PC-3 (cell line): Measurements from ENCODE around the gene C11orf86. TPM values are rescaled to one million over a fixed set of nuclear protein-coding genes. Genes with fewer than 3 reads are reported as not detected.

Experiments used
- ATAC-seq: fragments of 200-7000 bp; cut with Tn5 transposase; 2 replicates; pipeline ENCODE4 v1.9.1; 2020; ENCODE audit warnings: mild to moderate bottlenecking, moderate library complexity
- BruUV-seq: library from RNA; stranded (reverse); fragments of 400-500 nt; replicated peaks from 2 replicates; lab custom pipeline; 2021; lab: Mats Ljungman, UMichigan
- CTCF ChIA-PET: fragments of 300-600 bp; sonication (Branson Sonifier 250); formaldehyde crosslinking; loops from one replicate; lab custom pipeline; 2022; ENCODE audit warnings: antibody characterized with exemption; lab: Charles Lee
- POLR2A ChIA-PET: fragments of 300-600 bp; sonication (Branson Sonifier 250); formaldehyde crosslinking; loops from one replicate; lab custom pipeline; 2022; ENCODE audit warnings: antibody characterized with exemption; ENCODE audit not compliant: unreplicated experiment; lab: Charles Lee
- DNase-seq: peaks from one replicate; pipeline ENCODE4 v3.0.0-alpha.2; 2015
- H2AFZ ChIP-seq: fragments of 300-600 bp; sonication (generic); 2 replicates; pipeline ENCODE4 v1.6.0; 2016; ENCODE audit warnings: antibody characterized with exemption, low read length
- H3F3A ChIP-seq: fragments of 300-600 bp; sonication (generic); one replicate; pipeline ENCODE4 v1.6.0; 2017; ENCODE audit warnings: antibody characterized with exemption, low read length, control low read depth, mild to moderate bottlenecking; ENCODE audit not compliant: unreplicated experiment
- H3K27ac ChIP-seq: fragments of 300-600 bp; sonication (generic); 2 replicates; pipeline ENCODE4 v1.5.1; 2016; ENCODE audit warnings: mild to moderate bottlenecking, low read length
- H3K27me3 ChIP-seq: fragments of 300-600 bp; sonication (generic); 2 replicates; pipeline ENCODE4 v1.6.1; 2016; ENCODE audit warnings: low read length, mixed read lengths
- H3K36me3 ChIP-seq: fragments of 300-600 bp; sonication (generic); 2 replicates; pipeline ENCODE4 v1.6.1; 2016; ENCODE audit warnings: low read depth, mixed run types, low read length, mixed read lengths
- H3K4me1 ChIP-seq: fragments of 300-600 bp; sonication (generic); 2 replicates; pipeline ENCODE4 v1.5.1; 2016; ENCODE audit warnings: low read length; ENCODE audit not compliant: insufficient read depth
- H3K4me2 ChIP-seq: fragments of 300-600 bp; sonication (generic); 2 replicates; pipeline ENCODE4 v1.6.0; 2016; ENCODE audit warnings: low read length
- H3K4me3 ChIP-seq: fragments of 300-600 bp; sonication (generic); 2 replicates; pipeline ENCODE4 v1.5.1; 2016; ENCODE audit warnings: mild to moderate bottlenecking, low read length, mixed read lengths
- H3K79me2 ChIP-seq: fragments of 300-600 bp; sonication (generic); 2 replicates; pipeline ENCODE4 v1.6.1; 2017; ENCODE audit warnings: low read length, mixed read lengths
- H3K9ac ChIP-seq: fragments of 300-600 bp; sonication (generic); 2 replicates; pipeline ENCODE4 v1.6.0; 2016; ENCODE audit warnings: mild to moderate bottlenecking, low read length
- H3K9me2 ChIP-seq: fragments of 300-600 bp; sonication (generic); replicated peaks from 2 replicates; pipeline ENCODE4 v1.6.1; 2016; ENCODE audit warnings: mixed run types, low read length, mixed read lengths
- H3K9me3 ChIP-seq: fragments of 300-600 bp; sonication (generic); 2 replicates; pipeline ENCODE4 v1.6.1; 2016; ENCODE audit warnings: low read length, mixed read lengths
- H4K20me1 ChIP-seq: fragments of 300-600 bp; sonication (generic); 2 replicates; pipeline ENCODE4 v1.6.1; 2016; ENCODE audit warnings: low read length, mixed read lengths
- CTCF ChIP-seq: fragments of 300-600 bp; sonication (generic); conservative IDR thresholded peaks from 2 replicates; pipeline ENCODE4 v1.5.1; 2017; ENCODE audit warnings: antibody characterized with exemption, low read depth, mild to moderate bottlenecking, low read length
- EZH2 ChIP-seq: fragments of 300-600 bp; sonication (generic); IDR thresholded peaks from one replicate; pipeline ENCODE4 v1.6.1; 2017; ENCODE audit warnings: antibody characterized with exemption, mild to moderate bottlenecking, low read length; ENCODE audit not compliant: unreplicated experiment
- EZH2phosphoT487 ChIP-seq: fragments of 300-600 bp; sonication (generic); IDR thresholded peaks from 2 replicates; pipeline ENCODE4 v1.6.1; 2018; ENCODE audit warnings: mild to moderate bottlenecking, antibody characterized with exemption, low read length, borderline replicate concordance
- intact Hi-C: fragments of 100-400 bp; cut with micrococcal nuclease; formaldehyde crosslinking; loops from 2 replicates; pipeline ENCODE4 v1.9.0; 2023
- total RNA-seq: library from RNA; depleted of rRNA; stranded (reverse); fragments of >200 nt; gene quantifications from 2 replicates; pipeline ENCODE4 v1.2.3, GENCODE V29; 2014

C11orf86 gene
- total RNA-seq, 1 experiment from 2014 or later = not detected

- Histone ChIP-seq H3F3A (no peaks in the 10 kb centered on the region), H3K79me2 (no peaks in the 10 kb centered on the region), H3K4me2 (no peak overlapping the region), H4K20me1 (no peaks in the 10 kb centered on the region), H3K9ac (no peak overlapping the region), H3K36me3 (no peaks in the 10 kb centered on the region), H3K27ac (no peak overlapping the region), H2AFZ (no peak overlapping the region), H3K4me1 (no peaks in the 10 kb centered on the region), H3K9me2 (no peaks in the 10 kb centered on the region), H3K9me3 (no peaks in the 10 kb centered on the region), H3K27me3 (no peaks in the 10 kb centered on the region), H3K4me3 (no peak overlapping the region)
- TF ChIP-seq EZH2 (no peak), CTCF (no peak)
- no TSS peak for BruUV-seq
- no peak for DNase-seq
- intact Hi-C loops = no loop called here
- ATAC-seq = no peak
- POLR2A ChIA-PET = no interaction called here
- CTCF ChIA-PET = no interaction called here
Measured at GRCh38 chr11:66937193-66937733, 37.8 kb upstream of the C11orf86 start.

GRCh38 chr11:66938582-66939135 is 36.4 kb upstream of the C11orf86 start:
- no peak overlapping the region for H3K4me3 ChIP-seq
- no peaks in the 10 kb centered on the region for H3K79me2 ChIP-seq
- no peak for TF ChIP-seq EZH2phosphoT487
- TF ChIP-seq CTCF = no peak
- no peak for TF ChIP-seq EZH2
- ChIA-PET POLR2A (no interaction called here), CTCF (no interaction called here)
- no peaks in the 10 kb centered on the region for H3K9me3 ChIP-seq
- no peak for DNase-seq
- no peaks in the 10 kb centered on the region for H3K4me1 ChIP-seq
- BruUV-seq = no TSS peak
- H3F3A ChIP-seq = no peaks in the 10 kb centered on the region
- H3K4me2 ChIP-seq = no peak overlapping the region
- H2AFZ ChIP-seq = no peak overlapping the region
- no peak overlapping the region for H3K27ac ChIP-seq
- H3K9me2 ChIP-seq = no peaks in the 10 kb centered on the region
- no peak overlapping the region for H3K9ac ChIP-seq
- H3K36me3 ChIP-seq = no peaks in the 10 kb centered on the region
- no peak for ATAC-seq
- H4K20me1 ChIP-seq = no peaks in the 10 kb centered on the region
- H3K27me3 ChIP-seq = no peaks in the 10 kb centered on the region
- intact Hi-C loops = no loop called here

GRCh38 chr11:66950112-66950535 is 25.0 kb upstream of the C11orf86 start:
- peak overlapping the region; percentile 40 for H2AFZ ChIP-seq
- H3K79me2 ChIP-seq = no peaks in the 10 kb centered on the region
- no peak overlapping the region for H3K4me3 ChIP-seq
- H3K4me2 ChIP-seq = no peak overlapping the region
- H3K27ac ChIP-seq = peak overlapping the region; percentile 78
- H3K9me3 ChIP-seq = no peaks in the 10 kb centered on the region
- no peaks in the 10 kb centered on the region for H4K20me1 ChIP-seq
- H3K9me2 ChIP-seq = no peaks in the 10 kb centered on the region
- peaks cover 13% of the 10 kb centered on the region for H3K4me1 ChIP-seq
- TF ChIP-seq EZH2phosphoT487 (no peak), EZH2 (no peak), CTCF (no peak)
- H3K36me3 ChIP-seq = no peaks in the 10 kb centered on the region
- H3K27me3 ChIP-seq = no peaks in the 10 kb centered on the region
- H3K9ac ChIP-seq = peak overlapping the region; percentile 39; the same call in 1 of the 2 replicates
- intact Hi-C loops = no loop called here
- CTCF ChIA-PET = interaction anchor here (1.2 kb wide), 1 partner anchor 69 kb away, joined by 3 read pairs; no protein-coding TSS in a partner anchor
- ATAC-seq (peak; percentile 94), DNase-seq (peak; percentile 94)
- BruUV-seq = no TSS peak
- POLR2A ChIA-PET = no interaction called here
- H3F3A ChIP-seq = no peaks in the 10 kb centered on the region
